ENCODE results near the gene PERCC1. TPM values are rescaled to one million over a fixed set of nuclear protein-coding genes. Genes with fewer than 3 reads are reported as not detected.

The PERCC1 gene
- total and polyA plus RNA-seq, 11 donors, result 0.11 to 0.60 (median 0.34) TPM; not detected in 6

DNA sequence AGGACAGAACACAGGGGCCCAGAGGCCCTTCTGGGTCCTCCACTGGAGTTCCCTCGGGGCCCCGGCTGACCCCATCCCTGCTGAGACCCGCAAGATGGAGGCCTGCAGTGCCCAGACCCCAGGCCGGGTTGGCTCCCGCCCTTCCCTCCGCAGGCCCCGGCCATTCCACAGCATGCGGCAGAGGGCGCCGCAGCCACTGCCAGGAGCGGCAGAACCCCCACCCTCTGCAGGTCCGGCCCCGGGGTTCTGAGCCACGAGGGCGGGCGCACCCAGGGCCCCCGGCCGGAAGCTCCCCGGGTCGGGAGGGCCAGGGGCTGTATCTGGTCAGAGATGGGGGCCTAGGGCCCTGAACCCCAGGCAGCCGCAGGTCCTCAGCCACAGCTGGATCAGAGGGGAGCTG is 2.4 kb upstream of the PERCC1 start:
- peak in 3 of 4 donors; percentile 46 to 59 (median 51) for ATAC-seq
- no peaks in the 10 kb centered on the region for H3K9me3 ChIP-seq
- peak overlapping the region in 10 of 12 donors; percentile 12 to 41 (median 31) for H3K4me3 ChIP-seq
- no peaks in the 10 kb centered on the region for H3K36me3 ChIP-seq
- intact Hi-C loops (cut with DNase I), result loop anchor here in 2 of 10 donors (5.0 to 10.0 kb wide), 2 partner anchors 136 to 279 kb away; partner anchors contain the start of gene MAPK8IP3 (in 1 of the 2)
- peak overlapping the region in 3 of 12 donors; percentile 25 to 64 (median 53) for H3K27ac ChIP-seq
- 19 to 51% (median 26%) methylated on average over 2 to 21 of the region's 21 CpGs for WGBS, 4 donors
- TF ChIP-seq, protein P1, sequence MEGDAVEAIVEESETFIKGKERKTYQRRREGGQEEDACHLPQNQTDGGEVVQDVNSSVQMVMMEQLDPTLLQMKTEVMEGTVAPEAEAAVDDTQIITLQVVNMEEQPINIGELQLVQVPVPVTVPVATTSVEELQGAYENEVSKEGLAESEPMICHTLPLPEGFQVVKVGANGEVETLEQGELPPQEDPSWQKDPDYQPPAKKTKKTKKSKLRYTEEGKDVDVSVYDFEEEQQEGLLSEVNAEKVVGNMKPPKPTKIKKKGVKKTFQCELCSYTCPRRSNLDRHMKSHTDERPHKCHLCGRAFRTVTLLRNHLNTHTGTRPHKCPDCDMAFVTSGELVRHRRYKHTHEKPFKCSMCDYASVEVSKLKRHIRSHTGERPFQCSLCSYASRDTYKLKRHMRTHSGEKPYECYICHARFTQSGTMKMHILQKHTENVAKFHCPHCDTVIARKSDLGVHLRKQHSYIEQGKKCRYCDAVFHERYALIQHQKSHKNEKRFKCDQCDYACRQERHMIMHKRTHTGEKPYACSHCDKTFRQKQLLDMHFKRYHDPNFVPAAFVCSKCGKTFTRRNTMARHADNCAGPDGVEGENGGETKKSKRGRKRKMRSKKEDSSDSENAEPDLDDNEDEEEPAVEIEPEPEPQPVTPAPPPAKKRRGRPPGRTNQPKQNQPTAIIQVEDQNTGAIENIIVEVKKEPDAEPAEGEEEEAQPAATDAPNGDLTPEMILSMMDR (IDR thresholded peaks at IDR 0.05), result peak; percentile 24 to 67 (median 47)
- TF ChIP-seq POLR2A (IDR thresholded peaks at IDR 0.05), result no peak
- H3K4me1 ChIP-seq, result peaks cover 0 to 23% (median 1%) of the 10 kb centered on the region in 12 donors
- DNase-seq, result peak in 2 of 5 donors; percentile 44 to 48
- no peaks in the 10 kb centered on the region for H3K27me3 ChIP-seq

DNA sequence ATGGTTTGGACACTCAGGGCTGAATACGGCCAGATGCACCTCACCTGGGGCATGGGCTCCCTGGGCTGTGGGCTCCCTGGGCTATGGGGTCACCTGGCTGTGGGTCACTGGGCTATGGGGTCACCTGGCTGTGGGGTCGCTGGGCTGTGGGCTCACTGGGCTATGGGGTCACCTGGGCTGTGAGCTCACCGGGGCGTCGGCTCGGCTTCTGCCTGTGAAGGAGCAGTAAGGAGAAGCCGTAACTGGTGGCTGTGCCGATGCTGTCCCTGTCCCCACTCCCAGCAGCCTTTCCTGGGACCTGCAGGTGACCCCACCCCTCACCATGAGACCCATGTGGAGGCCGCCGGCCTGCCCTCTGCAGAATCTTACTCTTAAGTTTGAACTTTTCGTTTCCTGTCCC is 1.9 kb upstream of the PERCC1 start:
- ATAC-seq (peak in 1 of 4 donors; percentile 2), DNase-seq (no peak)
- WGBS, 4 donors, result 80 to 90% (median 89%) methylated on average over 8 to 11 of the region's 11 CpGs
- Histone ChIP-seq H3K4me1 (peaks cover 0 to 23% (median 1%) of the 10 kb centered on the region in 12 donors), H3K36me3 (no peaks in the 10 kb centered on the region), H3K27me3 (no peaks in the 10 kb centered on the region), H3K9me3 (no peaks in the 10 kb centered on the region), H3K27ac (peak overlapping the region in 1 of 12 donors; percentile 64), H3K4me3 (no peak overlapping the region)
- intact Hi-C loops (cut with DNase I), result loop anchor here in 2 of 10 donors (5.0 to 10.0 kb wide), 2 partner anchors 136 to 278 kb away; partner anchors contain the start of gene MAPK8IP3 (in 1 of the 2)
- no peak for TF ChIP-seq POLR2A (IDR thresholded peaks at IDR 0.05)
- TF ChIP-seq, protein P1 (IDR thresholded peaks at IDR 0.05), result no peak

DNA sequence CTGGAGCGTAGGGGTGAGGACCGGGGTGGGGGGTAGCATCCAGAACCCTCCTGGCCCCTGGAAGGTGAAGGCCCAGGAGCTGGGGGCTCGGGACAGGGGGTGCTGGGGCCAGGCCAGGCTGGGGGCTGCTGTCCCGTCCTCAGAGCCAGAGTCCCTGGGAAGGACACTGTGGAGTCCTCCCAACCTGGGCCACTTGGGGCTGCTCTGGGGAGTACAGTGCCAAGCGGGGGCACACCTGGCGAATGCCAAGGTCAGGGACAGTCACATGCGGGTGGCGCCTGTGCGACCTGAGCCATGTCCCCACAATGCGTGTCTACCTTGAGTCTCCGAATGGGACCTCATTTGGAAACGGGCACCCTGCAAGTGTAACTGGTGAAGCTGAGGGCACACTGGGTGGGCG is 1.2 kb upstream of the PERCC1 start:
- 84 to 95% (median 91%) methylated on average over 13 of the region's 13 CpGs for WGBS, 4 donors
- Histone ChIP-seq H3K9me3 (no peaks in the 10 kb centered on the region), H3K4me1 (peaks cover 0 to 23% (median 1%) of the 10 kb centered on the region in 12 donors), H3K27me3 (no peaks in the 10 kb centered on the region), H3K4me3 (no peak overlapping the region), H3K36me3 (no peaks in the 10 kb centered on the region), H3K27ac (no peak overlapping the region)
- no peak for ATAC-seq
- intact Hi-C loops (cut with DNase I), result loop anchor here in 2 of 10 donors (5.0 to 10.0 kb wide), 2 partner anchors 135 to 278 kb away; partner anchors contain the start of gene MAPK8IP3 (in 1 of the 2)
- DNase-seq, result no peak
- TF ChIP-seq, protein P1 (IDR thresholded peaks at IDR 0.05), result no peak
- TF ChIP-seq POLR2A (IDR thresholded peaks at IDR 0.05), result no peak

DNA sequence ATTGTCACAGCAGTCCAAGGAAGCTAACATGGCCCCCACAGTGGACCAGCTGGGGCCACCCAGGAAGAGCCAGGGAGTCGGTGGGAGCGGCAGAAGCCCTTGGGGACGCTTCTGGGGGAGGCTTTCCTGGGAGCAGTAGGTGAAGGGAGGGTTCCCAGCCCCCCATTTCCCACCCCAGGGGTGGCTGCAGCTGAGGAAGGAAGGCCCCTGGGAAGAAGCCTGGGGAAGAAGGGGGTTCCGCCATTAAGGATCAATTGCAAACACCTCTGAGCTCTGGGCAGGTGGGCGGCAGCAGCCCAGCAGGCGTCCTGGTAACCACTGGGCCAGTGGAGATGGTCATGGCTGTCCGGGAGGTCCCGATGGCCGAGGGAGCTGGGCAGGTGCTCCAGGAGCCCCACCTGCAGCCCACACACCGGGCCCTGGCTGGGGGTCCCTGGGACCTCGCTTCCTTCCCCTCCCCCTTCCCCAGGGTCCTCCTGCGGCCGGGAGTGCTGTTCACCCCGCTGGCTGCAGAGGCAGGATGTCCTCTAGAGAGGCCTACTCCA is 592 bp upstream of the PERCC1 start:
- no peak for ATAC-seq
- Histone ChIP-seq H3K27ac (no peak overlapping the region), H3K27me3 (no peaks in the 10 kb centered on the region), H3K36me3 (no peaks in the 10 kb centered on the region), H3K4me1 (peaks cover 0 to 23% (median 1%) of the 10 kb centered on the region in 12 donors), H3K4me3 (no peak overlapping the region), H3K9me3 (no peaks in the 10 kb centered on the region)
- TF ChIP-seq POLR2A (IDR thresholded peaks at IDR 0.05), result no peak
- TF ChIP-seq, protein P1 (IDR thresholded peaks at IDR 0.05), result no peak
- intact Hi-C loops (cut with DNase I), result no loop called here
- no peak for DNase-seq
- 58 to 72% (median 66%) methylated on average over 11 to 14 of the region's 14 CpGs for WGBS, 4 donors
